HUES48 (cell line): ENCODE results near the gene ARHGEF10L.

Experiments
- H3K27ac ChIP-seq: one replicate; pipeline ENCODE4 v1.7.0; 2013; ENCODE audit warnings: low read depth, low read length, inconsistent platforms
- H3K27me3 ChIP-seq: 2 replicates; pipeline ENCODE4 v1.6.1; 2013; ENCODE audit warnings: mild to moderate bottlenecking, low read length; ENCODE audit not compliant: control insufficient read depth, insufficient read depth
- H3K36me3 ChIP-seq: 2 replicates; pipeline ENCODE4 v1.6.1; 2013; ENCODE audit warnings: low read length; ENCODE audit not compliant: control insufficient read depth, insufficient read depth
- H3K4me1 ChIP-seq: 2 replicates; pipeline ENCODE4 v1.6.1; 2013; ENCODE audit warnings: mild to moderate bottlenecking, low read length; ENCODE audit not compliant: control insufficient read depth, insufficient read depth
- H3K4me3 ChIP-seq: 2 replicates; pipeline ENCODE4 v1.5.1; 2013; ENCODE audit warnings: mild to moderate bottlenecking, low read depth, low read length
- H3K9ac ChIP-seq: 2 replicates; pipeline ENCODE4 v1.6.1; 2013; ENCODE audit warnings: mild to moderate bottlenecking, low read depth, low read length, moderate library complexity
- H3K9me3 ChIP-seq: 2 replicates; pipeline ENCODE4 v1.6.1; 2013; ENCODE audit warnings: low read length; ENCODE audit not compliant: control insufficient read depth, insufficient read depth

ARHGEF10L gene

DNA sequence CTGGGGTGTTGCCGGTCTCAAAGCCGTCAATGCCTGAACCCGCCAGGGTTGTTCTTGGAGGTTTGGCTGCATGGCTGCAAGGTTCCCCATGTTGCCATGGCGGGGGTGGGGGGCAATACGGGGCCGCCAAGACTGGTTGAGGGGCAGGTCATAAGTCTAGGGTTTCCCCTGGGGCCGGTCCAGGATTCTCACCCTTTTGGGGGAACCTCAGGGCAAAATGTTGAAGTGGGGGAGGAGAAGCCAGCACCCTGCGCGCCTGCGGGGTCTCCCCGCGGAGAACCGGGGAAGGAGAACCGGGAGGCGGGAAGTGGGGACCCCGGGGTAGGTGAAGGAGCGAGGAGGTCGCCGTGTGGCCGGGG is 401 bp upstream of the ARHGEF10L start:
- H3K4me3 ChIP-seq: peak overlapping the region; percentile 60
- H3K36me3 ChIP-seq: no peaks in the 10 kb centered on the region

DNA sequence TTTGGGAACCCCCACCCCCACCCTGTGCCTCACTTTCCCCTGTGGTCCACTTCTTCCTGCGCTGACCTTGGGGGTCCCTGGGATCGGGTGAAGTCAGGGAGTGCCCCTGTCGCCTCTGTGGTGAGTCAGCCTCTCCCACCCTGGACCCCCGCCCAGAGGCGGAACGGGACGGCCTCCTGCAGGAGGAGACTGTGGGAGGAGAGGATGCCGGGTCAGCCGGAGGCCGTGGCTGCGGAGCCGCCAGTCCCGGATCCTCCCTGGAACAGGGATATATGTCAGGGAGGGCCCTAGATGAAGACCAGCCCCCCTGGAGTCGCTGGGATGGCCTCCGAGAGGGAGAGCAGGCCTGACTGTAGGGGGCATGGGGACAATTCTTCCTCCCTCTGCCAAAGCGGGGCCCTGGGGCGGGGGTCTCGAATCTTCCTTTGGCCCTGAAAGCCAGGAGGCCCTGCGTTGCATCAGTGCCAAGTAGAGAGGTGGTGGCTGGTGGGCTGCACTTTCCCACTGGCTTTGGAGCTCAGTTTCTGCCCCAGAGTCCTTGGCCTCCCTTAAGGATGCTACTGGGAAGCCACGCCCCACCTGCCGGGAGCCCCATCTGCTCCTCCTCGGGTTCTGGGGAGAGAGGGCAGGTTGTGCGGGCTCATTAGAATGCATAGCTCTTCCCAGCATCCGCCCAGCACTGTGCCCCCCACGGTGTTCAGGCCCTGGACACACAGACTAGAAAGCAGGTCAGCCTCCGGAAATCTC is 930 bp downstream of the ARHGEF10L start:
- H3K9ac ChIP-seq: peak overlapping the region; percentile 89
- H3K9me3 ChIP-seq: no peaks in the 10 kb centered on the region
- H3K27me3 ChIP-seq: no peaks in the 10 kb centered on the region
- peak overlapping the region; percentile 89 for H3K4me3 ChIP-seq
- H3K4me1 ChIP-seq: peaks cover 33% of the 10 kb centered on the region
- peak overlapping the region; percentile 73 for H3K27ac ChIP-seq
- no peaks in the 10 kb centered on the region for H3K36me3 ChIP-seq

More for the DNA sequence above, 401 bp upstream of the ARHGEF10L start:
- peaks cover 27% of the 10 kb centered on the region for H3K4me1 ChIP-seq
- H3K9me3 ChIP-seq: no peaks in the 10 kb centered on the region
- peak overlapping the region; percentile 23 for H3K27ac ChIP-seq
- H3K9ac ChIP-seq: peak overlapping the region; percentile 30
- no peaks in the 10 kb centered on the region for H3K27me3 ChIP-seq

- Histone ChIP-seq H3K4me1 (peaks cover 54% of the 10 kb centered on the region), H3K9me3 (no peaks in the 10 kb centered on the region), H3K27ac (no peak overlapping the region), H3K36me3 (no peaks in the 10 kb centered on the region), H3K27me3 (no peaks in the 10 kb centered on the region), H3K9ac (no peak overlapping the region), H3K4me3 (no peak overlapping the region)
These were observed 3.1 kb downstream of the ARHGEF10L start for GRCh38 chr1:17542645-17543044.

- Histone ChIP-seq H3K9ac (no peak overlapping the region), H3K4me1 (peaks cover 56% of the 10 kb centered on the region)
These were observed 5.4 kb downstream of the ARHGEF10L start for GRCh38 chr1:17544776-17545350.

DNA sequence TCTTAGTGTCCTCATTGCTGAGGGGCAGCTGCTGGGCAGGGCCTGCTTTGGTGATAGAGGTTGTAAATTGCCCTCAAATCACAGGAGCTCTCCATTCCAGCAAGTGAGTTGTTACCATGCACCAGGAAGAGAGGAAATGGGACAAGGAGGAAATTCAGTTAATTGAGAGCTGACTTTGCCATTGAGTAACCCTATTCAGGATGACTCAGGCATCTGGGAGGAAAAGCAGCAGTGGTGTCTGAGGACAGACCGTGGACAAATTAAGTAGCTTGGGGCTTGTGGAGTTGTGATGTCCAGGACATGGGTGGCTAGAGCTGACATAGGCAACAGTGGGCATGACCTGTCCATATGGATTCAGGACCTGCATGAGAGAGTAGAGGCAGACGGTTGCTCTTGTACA is 5.9 kb downstream of the ARHGEF10L start:
- peaks cover 59% of the 10 kb centered on the region for H3K4me1 ChIP-seq
- no peaks in the 10 kb centered on the region for H3K27me3 ChIP-seq
- no peak overlapping the region for H3K27ac ChIP-seq
- H3K9me3 ChIP-seq: no peaks in the 10 kb centered on the region
- no peaks in the 10 kb centered on the region for H3K36me3 ChIP-seq
- no peak overlapping the region for H3K4me3 ChIP-seq
- H3K9ac ChIP-seq: no peak overlapping the region

More at GRCh38 chr1:17544776-17545350, 5.4 kb downstream of the ARHGEF10L start:
- no peaks in the 10 kb centered on the region for H3K27me3 ChIP-seq
- H3K27ac ChIP-seq: no peak overlapping the region
- H3K9me3 ChIP-seq: no peaks in the 10 kb centered on the region
- no peak overlapping the region for H3K4me3 ChIP-seq
- no peaks in the 10 kb centered on the region for H3K36me3 ChIP-seq

GRCh38 chr1:17546946-17547670 is 7.6 kb downstream of the ARHGEF10L start:
- Histone ChIP-seq H3K27me3 (no peaks in the 10 kb centered on the region), H3K4me3 (no peak overlapping the region; the same call in 1 of the 2 replicates), H3K9me3 (no peaks in the 10 kb centered on the region), H3K36me3 (no peaks in the 10 kb centered on the region), H3K27ac (peak overlapping the region; percentile 79), H3K4me1 (peaks cover 68% of the 10 kb centered on the region), H3K9ac (peak overlapping the region; percentile 23)

DNA sequence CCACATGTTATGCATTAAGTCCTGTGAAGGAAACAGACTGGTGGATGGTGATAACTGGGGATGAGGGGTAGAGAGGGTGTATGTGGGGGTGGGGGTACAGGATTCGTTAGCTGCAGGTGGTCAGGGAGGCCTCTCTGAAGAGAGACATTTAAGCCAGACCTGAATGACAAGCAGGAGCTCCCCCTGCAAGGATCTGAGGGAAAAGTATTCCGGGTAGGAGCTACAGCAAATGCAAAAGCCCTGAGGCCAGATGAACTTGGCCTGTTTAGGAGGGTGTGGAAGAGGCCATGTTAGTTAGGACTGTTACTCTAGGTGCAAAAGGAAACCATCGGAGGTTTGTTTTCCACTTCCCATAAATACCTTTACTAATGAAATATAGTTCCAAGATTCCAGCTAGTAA is 9.9 kb downstream of the ARHGEF10L start:
- Histone ChIP-seq H3K27ac (no peak overlapping the region), H3K4me1 (peaks cover 73% of the 10 kb centered on the region), H3K9ac (no peak overlapping the region), H3K9me3 (no peaks in the 10 kb centered on the region), H3K36me3 (peaks cover 3% of the 10 kb centered on the region; the same call in 1 of the 2 replicates), H3K4me3 (no peak overlapping the region), H3K27me3 (no peaks in the 10 kb centered on the region)

DNA sequence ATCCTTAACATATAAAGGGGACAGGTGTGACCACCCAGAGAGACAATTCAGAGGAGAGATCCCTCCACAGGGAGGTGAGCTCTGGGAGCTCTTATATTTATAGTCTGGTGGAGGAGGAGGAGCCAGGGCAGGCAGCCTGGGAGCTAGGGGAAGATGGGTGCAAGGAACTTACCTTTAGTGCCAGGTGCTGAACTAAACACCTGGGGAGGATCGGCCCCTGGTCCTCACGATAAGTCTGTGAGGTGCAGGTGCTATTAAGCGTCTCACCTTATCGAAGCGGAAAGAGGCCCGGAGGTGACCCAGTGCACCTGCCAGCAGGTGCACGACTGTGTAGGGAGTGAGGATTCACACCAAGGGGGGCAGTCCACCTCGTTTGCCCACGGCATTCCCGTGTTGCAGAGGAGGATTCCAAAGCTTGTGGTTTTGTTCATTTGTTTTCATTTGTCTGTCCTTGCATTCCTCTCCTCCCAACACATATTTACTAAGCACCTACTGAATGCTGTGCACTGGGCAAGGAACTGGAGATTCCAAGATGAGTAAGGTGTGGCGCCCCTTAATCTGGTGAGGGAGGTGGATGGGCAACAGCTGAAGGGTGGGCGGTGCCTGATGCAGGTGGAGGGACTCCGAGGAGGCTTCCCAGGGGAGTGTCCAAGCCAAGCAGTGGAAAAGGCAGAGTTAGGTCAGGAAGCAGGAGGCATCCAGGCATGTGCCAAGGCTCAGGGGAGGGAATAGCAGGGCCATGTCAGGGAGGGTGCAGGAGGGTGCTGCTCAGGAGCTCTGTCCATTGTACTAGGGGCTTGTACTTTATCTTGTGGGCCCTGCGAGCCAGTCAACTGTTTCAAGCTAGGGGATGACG is 11.5 kb downstream of the ARHGEF10L start:
- H3K4me1 ChIP-seq: peaks cover 65% of the 10 kb centered on the region
- H3K27ac ChIP-seq: peak overlapping the region; percentile 46
- H3K36me3 ChIP-seq: peaks cover 3% of the 10 kb centered on the region; the same call in 1 of the 2 replicates
- H3K9ac ChIP-seq: no peak overlapping the region
- no peak overlapping the region; the same call in 1 of the 2 replicates for H3K4me3 ChIP-seq
- H3K27me3 ChIP-seq: no peaks in the 10 kb centered on the region
- H3K9me3 ChIP-seq: no peaks in the 10 kb centered on the region

- Histone ChIP-seq H3K9me3 (no peaks in the 10 kb centered on the region), H3K9ac (no peak overlapping the region), H3K27me3 (no peaks in the 10 kb centered on the region), H3K4me3 (no peak overlapping the region), H3K4me1 (peaks cover 62% of the 10 kb centered on the region), H3K36me3 (peaks cover 3% of the 10 kb centered on the region; the same call in 1 of the 2 replicates), H3K27ac (peak overlapping the region; percentile 46)
These were observed 12.3 kb downstream of the ARHGEF10L start for GRCh38 chr1:17551755-17552234.

DNA sequence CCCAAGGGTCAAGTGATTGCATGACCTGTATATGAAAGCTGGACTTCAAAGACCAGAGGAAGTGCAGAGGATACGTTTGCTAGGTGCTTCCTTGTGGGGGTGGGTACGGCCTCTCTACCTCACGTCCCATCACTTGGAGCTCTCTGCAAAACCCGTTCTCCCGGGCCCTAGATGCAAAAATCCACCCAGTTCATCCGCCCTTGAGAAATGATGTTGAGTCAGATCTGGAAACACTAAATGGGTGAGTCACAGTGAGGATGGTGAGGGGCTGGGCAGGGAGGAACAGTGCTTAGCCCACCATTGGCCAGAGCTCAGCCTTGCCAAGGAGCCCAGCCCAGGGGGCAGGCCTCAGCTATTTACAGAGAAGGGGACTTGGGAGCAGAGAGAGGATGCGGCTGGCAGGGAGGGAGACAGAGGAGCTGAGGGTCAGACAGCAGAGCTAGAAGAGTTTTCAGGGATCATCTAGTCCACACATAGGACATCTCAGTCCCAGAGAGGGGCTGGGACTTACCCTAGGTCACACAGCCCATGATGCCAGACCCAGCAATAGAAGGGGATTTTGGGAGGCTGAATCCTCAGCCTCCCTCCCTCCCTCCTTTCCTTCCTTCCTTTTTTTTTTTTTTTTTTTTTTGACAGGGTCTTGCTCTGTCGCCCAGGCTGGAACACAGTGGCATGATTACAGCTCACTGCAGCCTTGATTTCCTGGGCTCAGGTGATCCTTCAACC is 14.6 kb downstream of the ARHGEF10L start:
- Histone ChIP-seq H3K4me3 (no peak overlapping the region), H3K4me1 (peaks cover 59% of the 10 kb centered on the region), H3K9ac (no peak overlapping the region), H3K9me3 (no peaks in the 10 kb centered on the region), H3K27ac (peak overlapping the region; percentile 11), H3K36me3 (peaks cover 3% of the 10 kb centered on the region; the same call in 1 of the 2 replicates), H3K27me3 (no peaks in the 10 kb centered on the region)
